Astrocyte (in vitro differentiated cells and primary cell): Measurements from ENCODE around the gene PIGQ. TPM values are rescaled to one million over a fixed set of nuclear protein-coding genes. Genes with fewer than 3 reads are reported as not detected.
A peak's percentile ranks its signal among the peaks of the same experiment; 100 is the strongest.

Experiments
- DNase-seq: peaks from one replicate; pipeline ENCODE4 v3.0.0-alpha.2; 2010; ENCODE audit warnings: low read depth
- FAIRE-seq: peaks from 2 replicates; lab custom pipeline; 2011; peaks lifted over from hg19 to GRCh38; lab: Jason Lieb, UNC
- H2AFZ ChIP-seq: 2 replicates; pipeline ENCODE4 v1.6.0; 2012; ENCODE audit warnings: low read depth, low read length, inconsistent platforms
- H3K27ac ChIP-seq: 2 replicates; pipeline ENCODE4 v1.5.1; 2011; ENCODE audit warnings: low read depth, low read length, inconsistent platforms
- H3K27me3 ChIP-seq: 2 replicates; pipeline ENCODE4 v1.6.0; 2011; ENCODE audit warnings: low read length, inconsistent platforms; ENCODE audit not compliant: insufficient read depth
- H3K36me3 ChIP-seq: 2 replicates; pipeline ENCODE4 v1.5.1; 2011; ENCODE audit warnings: low read length, inconsistent platforms; ENCODE audit not compliant: insufficient read depth
- H3K4me1 ChIP-seq: 2 replicates; pipeline ENCODE4 v1.5.1; 2011; ENCODE audit warnings: low read length, inconsistent platforms; ENCODE audit not compliant: insufficient read depth
- H3K4me2 ChIP-seq: 2 replicates; pipeline ENCODE4 v1.6.0; 2012; ENCODE audit warnings: low read length, inconsistent platforms
- H3K4me3 ChIP-seq: 2 replicates; pipeline ENCODE4 v1.5.1; 2011; ENCODE audit warnings: low read depth, mild to moderate bottlenecking, low read length, inconsistent platforms; ENCODE audit not compliant: insufficient read depth
- H3K79me2 ChIP-seq: 2 replicates; pipeline ENCODE4 v1.6.0; 2012; ENCODE audit warnings: mild to moderate bottlenecking, low read length, inconsistent platforms; ENCODE audit not compliant: insufficient read depth
- H3K9ac ChIP-seq: 2 replicates; pipeline ENCODE4 v1.6.0; 2012; ENCODE audit warnings: mild to moderate bottlenecking, low read length, inconsistent platforms
- H3K9me3 ChIP-seq: 2 replicates; pipeline ENCODE4 v1.5.1; 2012; ENCODE audit warnings: low read depth, mild to moderate bottlenecking, low read length, inconsistent platforms; ENCODE audit not compliant: insufficient read depth
- H4K20me1 ChIP-seq: 2 replicates; pipeline ENCODE4 v1.6.0; 2012; ENCODE audit warnings: low read length, inconsistent platforms; ENCODE audit not compliant: insufficient read depth
- H3K27ac Mint-ChIP-seq: one replicate; pipeline ENCODE4 v1.8.0; 2021; ENCODE audit warnings: mild to moderate bottlenecking, mixed read lengths; ENCODE audit not compliant: unreplicated experiment
- H3K27me3 Mint-ChIP-seq: one replicate; pipeline ENCODE4 v1.8.0; 2021; ENCODE audit warnings: low read depth, mixed read lengths; ENCODE audit not compliant: unreplicated experiment
- H3K36me3 Mint-ChIP-seq: one replicate; pipeline ENCODE4 v1.8.0; 2021; ENCODE audit warnings: low read depth, mixed read lengths; ENCODE audit not compliant: unreplicated experiment
- H3K4me1 Mint-ChIP-seq: one replicate; pipeline ENCODE4 v1.8.0; 2021; ENCODE audit warnings: low read depth, mixed read lengths; ENCODE audit not compliant: unreplicated experiment
- H3K4me3 Mint-ChIP-seq: one replicate; pipeline ENCODE4 v1.8.0; 2021; ENCODE audit warnings: mild to moderate bottlenecking, moderate library complexity, mixed read lengths; ENCODE audit not compliant: unreplicated experiment
- H3K9me3 Mint-ChIP-seq: one replicate; pipeline ENCODE4 v1.8.0; 2021; ENCODE audit warnings: mild to moderate bottlenecking, mixed read lengths; ENCODE audit not compliant: unreplicated experiment
- CTCF ChIP-seq: IDR thresholded peaks from 2 replicates; pipeline ENCODE4 v1.5.1; 2011; ENCODE audit warnings: low read depth, mild to moderate bottlenecking, inconsistent platforms, low read length, moderate library complexity; ENCODE audit not compliant: insufficient read depth
- EZH2 ChIP-seq: IDR thresholded peaks from 2 replicates; pipeline ENCODE4 v1.6.1; 2012; ENCODE audit warnings: mild to moderate bottlenecking, low read length, inconsistent platforms; ENCODE audit not compliant: insufficient read depth
- total RNA-seq: library from RNA; stranded (reverse); gene quantifications from 2 replicates; pipeline ENCODE4 v1.2.1, GENCODE V29; 2021

Gene PIGQ
- total RNA-seq, 1 donor from 2014 or later: 22.4 TPM

- Histone ChIP-seq H3K4me3 (no peak overlapping the region), H2AFZ (no peak overlapping the region), H3K9ac (no peak overlapping the region), H3K79me2 (peaks cover 2% of the 10 kb centered on the region), H3K36me3 (no peaks in the 10 kb centered on the region), H3K4me1 (peaks cover 15% of the 10 kb centered on the region), H3K9me3 (no peaks in the 10 kb centered on the region), H3K4me2 (no peak overlapping the region), H4K20me1 (peaks cover 29% of the 10 kb centered on the region), H3K27me3 (no peaks in the 10 kb centered on the region), H3K27ac (no peak overlapping the region)
- peaks cover 2% of the 10 kb centered on the region for H3K36me3 Mint-ChIP-seq
- H3K9me3 Mint-ChIP-seq: no peaks in the 10 kb centered on the region
- H3K27ac Mint-ChIP-seq: no peak overlapping the region
- no peaks in the 10 kb centered on the region for H3K4me1 Mint-ChIP-seq
- FAIRE-seq (no peak), DNase-seq (no peak)
- no peaks in the 10 kb centered on the region for H3K27me3 Mint-ChIP-seq
- TF ChIP-seq CTCF (no peak), EZH2 (no peak)
- no peak overlapping the region for H3K4me3 Mint-ChIP-seq
These were observed 51.1 kb downstream of the PIGQ start for GRCh38 chr16:620700-621525.

GRCh38 chr16:621526-622105 is 51.8 kb downstream of the PIGQ start:
- Mint-ChIP-seq H3K27me3 (no peaks in the 10 kb centered on the region), H3K4me1 (peaks cover 1% of the 10 kb centered on the region), H3K36me3 (peaks cover 3% of the 10 kb centered on the region), H3K9me3 (no peaks in the 10 kb centered on the region), H3K27ac (peak overlapping the region; percentile 34), H3K4me3 (no peak overlapping the region)
- peaks cover 20% of the 10 kb centered on the region for H3K4me1 ChIP-seq
- H3K27ac ChIP-seq: no peak overlapping the region
- no peaks in the 10 kb centered on the region for H3K27me3 ChIP-seq
- DNase-seq (no peak), FAIRE-seq (no peak)
- H2AFZ ChIP-seq: no peak overlapping the region
- H3K79me2 ChIP-seq: peaks cover 2% of the 10 kb centered on the region
- H3K4me3 ChIP-seq: peak overlapping the region; percentile 14
- no peak for TF ChIP-seq CTCF
- TF ChIP-seq EZH2: no peak
- H3K9me3 ChIP-seq: no peaks in the 10 kb centered on the region
- H3K9ac ChIP-seq: no peak overlapping the region
- peaks cover 27% of the 10 kb centered on the region for H4K20me1 ChIP-seq
- H3K36me3 ChIP-seq: no peaks in the 10 kb centered on the region
- H3K4me2 ChIP-seq: peak overlapping the region; percentile 79

GRCh38 chr16:622920-623280 is 53.1 kb downstream of the PIGQ start:
- Histone ChIP-seq H3K9me3 (no peaks in the 10 kb centered on the region), H2AFZ (no peak overlapping the region), H3K4me2 (peak overlapping the region; percentile 79), H3K9ac (peak overlapping the region; percentile 17), H3K27ac (peak overlapping the region; percentile 51), H3K4me3 (no peak overlapping the region), H4K20me1 (peaks cover 26% of the 10 kb centered on the region), H3K36me3 (no peaks in the 10 kb centered on the region), H3K27me3 (no peaks in the 10 kb centered on the region), H3K79me2 (peaks cover 2% of the 10 kb centered on the region), H3K4me1 (peaks cover 29% of the 10 kb centered on the region)
- peaks cover 9% of the 10 kb centered on the region for H3K36me3 Mint-ChIP-seq
- no peak overlapping the region for H3K4me3 Mint-ChIP-seq
- no peaks in the 10 kb centered on the region for H3K27me3 Mint-ChIP-seq
- no peak overlapping the region for H3K27ac Mint-ChIP-seq
- TF ChIP-seq CTCF (no peak), EZH2 (no peak)
- DNase-seq: no peak
- H3K4me1 Mint-ChIP-seq: peaks cover 4% of the 10 kb centered on the region
- no peaks in the 10 kb centered on the region for H3K9me3 Mint-ChIP-seq
- FAIRE-seq: no peak
